CMK (cell line): ENCODE measurements around the gene H6PD.
A peak's percentile ranks its signal among the peaks of the same experiment; 100 is the strongest.

ENCODE experiments used
- DNase-seq: peaks from one replicate; pipeline ENCODE4 v3.0.0-alpha.2; 2010; ENCODE audit warnings: low read depth

The H6PD gene

DNA sequence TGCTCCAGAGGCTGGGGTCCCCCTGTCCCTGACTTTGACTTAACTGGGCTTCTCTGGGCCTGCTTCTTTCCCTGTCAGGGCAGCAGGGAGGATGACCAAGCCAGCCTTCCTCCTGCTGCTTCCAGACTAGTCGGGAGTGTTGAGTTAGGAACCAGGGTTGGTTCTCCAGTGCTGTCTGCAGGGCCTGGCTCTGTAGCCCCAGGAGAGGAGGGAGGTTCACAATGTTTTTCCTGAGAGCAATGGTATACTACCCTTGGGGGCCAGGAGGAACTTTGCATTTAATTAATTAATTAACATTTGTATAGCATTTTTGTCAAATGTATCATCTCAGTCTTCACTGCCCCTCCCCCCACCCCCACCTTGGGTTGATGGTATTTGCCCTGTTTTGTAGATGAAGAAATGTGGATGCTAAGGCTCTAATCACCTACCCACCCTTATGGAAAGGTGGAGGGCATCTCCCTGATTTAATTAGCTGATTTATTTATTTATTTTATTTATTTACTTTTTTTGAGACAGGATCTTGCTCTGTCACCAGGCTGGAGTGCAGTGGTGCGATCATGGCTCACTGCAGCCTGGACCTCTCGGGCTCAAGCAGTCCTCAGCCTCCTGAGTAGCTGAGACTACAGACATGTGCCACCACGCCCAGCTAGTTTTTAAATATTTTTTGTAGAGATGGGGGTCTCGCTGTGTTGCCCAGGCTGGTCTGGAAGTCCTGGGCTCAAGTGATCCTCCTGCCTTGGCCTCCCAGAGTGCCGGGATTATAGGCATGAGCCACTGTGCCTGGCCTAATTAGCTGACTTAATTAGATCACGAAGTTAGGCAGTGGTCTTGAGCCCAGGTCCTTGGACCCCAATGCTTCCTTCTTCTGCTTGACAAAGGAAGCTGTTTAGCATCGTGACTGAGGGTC lies 6.6 kb downstream of the H6PD start:
- DNase-seq, result no peak

DNA sequence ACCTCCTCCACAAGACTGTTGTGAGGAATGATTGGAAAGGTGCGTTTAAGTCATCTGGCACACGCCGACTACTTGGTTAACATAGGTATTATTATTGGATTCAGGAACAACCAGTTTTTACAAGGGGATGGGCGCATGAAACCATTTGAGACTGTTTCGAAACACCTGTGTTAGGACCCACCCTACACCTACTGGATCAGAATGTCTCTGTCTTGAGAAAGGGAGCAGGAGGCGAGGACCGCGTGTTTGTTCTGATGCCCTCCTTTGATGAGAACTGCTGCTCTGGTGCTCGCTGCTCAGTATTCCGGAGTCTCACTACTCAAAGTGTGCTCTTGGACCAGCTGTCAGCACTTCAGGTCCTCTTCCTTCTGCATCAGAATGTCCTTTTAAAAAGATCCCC lies 7.3 kb downstream of the H6PD start:
- DNase-seq, result no peak

DNA sequence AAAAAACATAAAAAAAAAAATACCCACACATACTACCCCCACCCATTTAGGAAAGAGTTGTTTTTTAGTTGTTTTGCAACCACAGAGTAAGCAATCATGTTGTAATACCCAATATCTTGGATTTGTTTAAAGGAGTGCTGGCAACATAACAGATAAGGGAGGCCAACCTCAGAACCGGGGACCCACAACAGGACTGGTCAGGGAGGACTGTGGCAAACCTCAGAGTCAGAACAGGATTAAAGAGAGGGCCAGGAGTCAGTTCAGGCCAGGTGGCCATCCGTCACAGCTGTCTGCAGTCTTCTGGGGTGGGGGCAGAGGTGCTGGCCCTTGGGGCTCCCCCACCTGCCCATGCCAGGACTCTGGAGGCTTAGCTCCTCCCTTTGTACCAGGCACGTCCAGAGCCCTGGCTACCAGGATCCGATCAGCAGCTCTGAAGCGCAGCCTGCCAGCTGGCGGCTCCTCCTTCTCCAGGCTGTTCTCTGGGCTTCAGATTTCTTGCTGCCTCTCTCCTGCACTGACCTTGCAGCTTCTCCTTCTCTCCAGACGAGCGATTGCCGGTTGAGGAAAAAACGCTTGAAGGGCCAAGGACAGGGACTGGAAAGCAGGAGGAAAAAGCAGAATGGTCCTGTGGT lies 7.9 kb downstream of the H6PD start:
- DNase-seq, result no peak

DNA sequence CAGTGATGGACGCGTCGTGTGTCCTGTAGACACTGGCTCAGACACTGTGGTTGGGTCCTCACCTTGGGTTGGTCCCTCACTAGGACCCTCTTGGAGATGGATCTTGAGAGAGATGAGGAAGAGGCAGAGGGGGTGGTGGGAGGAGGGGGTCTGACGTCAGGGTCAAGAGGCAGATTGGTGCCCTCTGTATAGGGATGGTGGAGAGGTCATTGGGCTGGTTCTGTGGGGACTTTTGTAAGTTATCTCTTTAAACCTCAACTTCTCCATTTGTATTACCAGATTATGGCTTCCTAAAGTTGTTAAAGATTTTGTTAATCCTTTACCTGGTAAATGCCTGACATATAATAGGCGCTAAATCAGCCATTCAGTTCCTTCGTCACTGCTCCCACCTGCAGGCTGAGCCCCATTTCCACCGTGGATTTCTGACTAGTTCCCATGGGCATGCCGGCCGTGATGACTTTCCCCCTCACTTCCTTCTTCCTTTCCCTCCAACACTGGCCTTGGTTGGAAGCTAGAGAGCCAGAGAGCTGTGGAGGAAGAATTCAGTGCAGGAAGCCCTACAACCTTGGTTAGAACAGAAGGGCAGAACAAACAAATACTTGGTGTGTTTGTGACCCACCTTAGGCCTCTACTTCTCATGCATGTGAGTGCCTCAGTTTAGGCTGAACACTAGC lies 8.6 kb downstream of the H6PD start:
- DNase-seq, result no peak

DNA sequence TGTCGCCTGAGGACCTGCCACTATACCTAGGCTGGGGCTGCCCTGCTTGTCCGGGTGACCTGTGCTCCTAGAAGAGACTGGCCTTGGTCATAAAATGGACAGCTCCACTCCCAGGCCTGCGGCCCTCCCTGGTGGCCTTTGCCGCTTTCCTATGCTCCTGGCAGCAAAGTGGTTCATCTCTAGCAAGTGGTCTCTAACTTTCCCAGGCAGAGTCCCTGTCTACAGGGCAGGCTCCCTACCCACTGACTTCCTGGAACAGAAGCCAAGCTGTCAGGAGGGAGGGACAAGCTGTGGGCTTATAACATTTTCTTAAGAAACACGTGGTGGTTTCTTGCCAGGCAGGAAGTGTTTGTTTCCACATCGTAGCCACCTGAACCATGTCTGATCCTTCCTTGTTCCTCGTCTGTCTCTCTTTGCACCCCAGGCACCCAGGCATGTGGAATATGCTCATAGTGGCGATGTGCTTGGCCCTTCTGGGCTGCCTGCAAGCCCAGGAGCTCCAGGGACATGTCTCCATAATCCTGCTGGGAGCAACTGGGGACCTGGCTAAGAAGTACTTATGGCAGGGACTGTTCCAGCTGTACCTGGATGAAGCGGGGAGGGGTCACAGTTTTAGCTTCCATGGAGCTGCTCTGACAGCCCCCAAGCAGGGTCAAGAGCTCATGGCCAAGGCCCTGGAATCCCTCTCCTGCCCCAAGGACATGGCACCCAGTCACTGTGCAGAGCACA lies 10.1 kb downstream of the H6PD start:
- no peak for DNase-seq

DNA sequence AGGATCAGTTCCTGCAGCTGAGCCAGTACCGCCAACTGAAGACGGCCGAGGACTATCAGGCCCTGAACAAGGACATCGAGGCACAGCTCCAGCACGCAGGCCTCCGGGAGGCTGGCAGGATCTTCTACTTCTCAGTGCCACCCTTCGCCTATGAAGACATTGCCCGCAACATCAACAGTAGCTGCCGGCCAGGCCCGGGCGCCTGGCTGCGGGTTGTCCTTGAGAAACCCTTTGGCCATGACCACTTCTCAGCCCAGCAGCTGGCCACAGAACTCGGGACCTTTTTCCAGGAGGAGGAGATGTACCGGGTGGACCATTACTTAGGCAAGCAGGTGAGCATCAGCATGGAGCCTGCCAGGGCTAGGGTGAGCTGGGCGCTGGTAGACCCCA lies 10.7 kb downstream of the H6PD start:
- no peak for DNase-seq

DNA sequence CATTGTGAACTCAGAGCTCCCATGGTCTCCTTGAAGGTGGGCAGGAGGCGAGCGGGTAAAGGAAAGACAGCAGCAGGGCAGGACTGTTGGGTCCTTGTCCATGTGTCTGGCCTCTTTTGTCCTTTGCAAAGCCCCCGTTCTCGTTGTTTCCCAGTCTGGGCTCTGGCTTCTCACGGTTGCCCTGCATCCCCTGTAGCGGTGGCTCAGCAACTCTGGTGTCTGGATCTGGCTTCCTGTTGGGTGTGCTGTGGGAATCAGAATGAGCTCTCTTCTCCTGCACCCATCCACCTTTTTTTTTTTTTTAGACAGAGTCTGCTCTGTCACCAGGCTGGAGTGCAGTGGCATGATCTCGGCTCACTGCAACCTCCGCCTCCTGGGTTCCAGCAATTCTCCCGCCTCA lies 11.1 kb downstream of the H6PD start:
- DNase-seq, result no peak

DNA sequence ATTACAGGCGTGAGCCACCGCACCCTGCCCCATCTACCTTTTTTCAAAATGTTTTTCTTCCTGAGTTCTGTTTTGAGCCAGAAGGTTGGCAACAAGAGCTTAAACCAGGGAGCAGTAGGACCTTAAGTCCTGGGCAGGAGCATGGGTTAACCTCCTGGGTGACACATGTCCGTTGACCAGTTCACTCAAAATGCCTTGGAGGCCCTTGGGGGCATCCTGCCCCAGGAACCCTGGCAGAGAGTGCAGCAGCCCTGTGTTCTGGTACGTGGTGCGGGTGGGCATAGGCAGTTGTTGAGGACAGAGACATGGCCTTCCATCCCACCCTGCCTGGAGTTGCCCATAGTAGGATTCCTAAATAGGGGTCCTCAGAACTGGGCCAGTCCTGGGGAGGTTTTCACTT lies 11.6 kb downstream of the H6PD start:
- DNase-seq, result no peak

DNA sequence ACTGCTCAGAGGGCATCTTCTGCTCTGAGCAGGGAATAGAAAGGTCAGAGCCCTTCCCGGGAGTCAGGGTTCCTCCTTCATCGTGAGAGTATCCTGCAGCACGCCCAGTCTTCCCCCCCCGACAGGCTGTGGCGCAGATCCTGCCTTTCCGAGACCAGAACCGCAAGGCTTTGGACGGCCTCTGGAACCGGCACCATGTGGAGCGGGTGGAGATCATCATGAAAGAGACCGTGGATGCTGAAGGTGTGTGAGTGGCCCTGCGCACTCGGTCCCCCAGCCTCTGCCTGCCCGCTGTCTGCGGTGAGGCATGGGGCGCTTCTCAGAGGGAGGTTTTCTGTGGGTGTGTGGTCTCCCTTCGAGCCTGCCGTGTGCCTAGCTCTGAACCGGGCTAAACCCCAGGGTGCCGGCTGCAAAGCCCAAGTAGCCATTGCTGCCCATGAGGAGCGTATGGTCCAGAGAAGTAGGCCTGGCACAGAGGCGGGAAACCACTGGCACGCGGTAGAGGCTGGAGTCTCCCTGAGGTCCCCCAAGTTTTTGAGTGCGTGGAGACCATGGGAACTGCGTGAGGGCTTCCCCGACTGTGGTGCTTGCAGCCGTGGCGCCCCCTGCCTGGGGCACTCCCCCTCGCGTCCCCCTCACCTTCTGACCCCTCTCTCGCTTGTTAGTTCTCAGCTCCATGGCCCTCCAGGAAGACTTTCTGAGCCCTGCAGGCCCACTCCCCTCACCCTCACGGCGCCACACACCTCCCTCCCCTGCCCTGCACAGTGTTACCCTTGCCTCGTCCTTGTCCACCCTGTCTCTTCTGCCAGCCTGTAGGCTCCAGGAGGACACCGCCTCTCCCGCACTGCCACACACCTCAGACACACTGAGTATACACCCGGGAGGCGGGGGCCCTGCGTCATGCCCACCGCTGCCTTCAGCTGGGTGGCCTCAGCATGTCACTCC lies 12.5 kb downstream of the H6PD start:
- no peak for DNase-seq

DNA sequence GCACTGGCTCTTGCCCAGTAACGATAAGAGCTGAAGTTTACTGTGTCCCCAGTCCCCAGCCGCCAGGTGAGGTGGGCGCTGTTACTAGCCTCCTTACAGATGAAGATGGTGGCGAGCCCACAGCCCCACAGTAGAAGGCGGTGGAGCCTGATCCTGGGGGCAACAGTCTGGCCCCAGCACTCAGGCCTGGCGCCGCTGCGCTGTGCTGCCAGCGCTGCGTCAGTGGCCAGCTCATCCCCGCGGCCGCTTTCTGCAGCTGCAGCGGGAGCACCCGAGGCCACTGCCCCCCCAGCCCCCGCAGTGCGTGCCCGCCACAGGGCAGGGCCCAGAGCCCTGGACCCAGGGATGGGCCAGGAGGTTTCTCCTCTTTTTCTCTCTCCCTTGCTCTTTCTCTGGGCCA lies 13.3 kb downstream of the H6PD start:
- DNase-seq, result no peak

DNA sequence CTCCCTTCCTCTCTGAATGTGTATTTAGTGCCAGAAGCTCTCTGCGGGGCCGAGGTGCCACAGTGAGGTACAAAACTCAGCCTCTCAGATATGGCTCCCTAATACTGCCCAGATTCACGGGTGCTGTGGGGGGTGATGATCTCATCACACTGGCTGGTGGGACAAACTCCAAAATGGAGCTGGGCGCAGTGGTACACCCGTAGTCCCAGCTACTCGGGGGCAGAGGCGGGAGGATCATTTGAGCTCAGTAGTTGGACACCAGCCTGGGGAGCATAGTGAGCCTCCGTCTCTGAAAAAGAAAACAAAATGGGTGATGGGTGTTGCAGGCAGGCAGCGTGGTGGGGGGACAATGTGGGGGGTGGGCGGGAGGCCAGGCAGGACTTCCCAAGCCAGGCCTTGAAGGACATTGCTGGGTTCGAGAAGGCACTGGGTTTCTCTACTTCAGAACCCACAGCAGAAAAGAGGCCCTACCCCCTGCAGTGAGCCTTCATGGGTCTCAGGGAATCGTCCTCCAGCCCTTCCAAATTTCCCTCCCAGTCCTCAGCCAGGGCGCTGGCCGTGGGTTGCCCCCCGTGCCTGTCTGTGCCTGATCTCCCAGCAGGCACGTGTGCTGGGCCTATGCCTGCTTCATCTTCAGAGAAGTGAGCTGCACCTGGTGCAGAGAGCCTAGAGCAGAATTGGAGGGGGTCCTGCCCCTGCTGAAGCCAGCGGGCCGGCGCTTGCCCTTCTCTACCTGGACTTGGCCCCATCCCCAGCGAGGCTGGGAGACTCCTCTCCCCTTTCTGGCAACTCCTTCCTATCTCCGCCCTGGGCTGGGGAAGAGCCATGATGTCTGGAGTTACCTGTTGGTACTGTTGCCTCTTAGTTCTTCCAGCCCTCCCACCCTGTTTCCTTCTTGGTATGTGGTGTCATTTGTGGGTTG lies 14.0 kb downstream of the H6PD start:
- no peak for DNase-seq

DNA sequence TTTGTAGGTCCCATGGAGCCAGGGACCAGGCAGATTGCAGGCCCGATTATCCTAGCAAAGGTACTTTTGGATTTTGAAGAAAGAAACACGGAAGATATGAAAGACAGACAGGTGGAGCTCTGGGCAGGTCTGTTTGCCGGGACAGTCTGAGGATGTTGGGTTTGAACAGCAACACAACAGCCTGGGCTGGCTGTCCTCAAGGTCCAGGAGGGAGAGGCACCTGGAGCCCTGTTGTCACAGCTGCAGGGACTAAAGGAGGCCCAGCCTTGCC lies 14.6 kb downstream of the H6PD start:
- DNase-seq, result no peak

DNA sequence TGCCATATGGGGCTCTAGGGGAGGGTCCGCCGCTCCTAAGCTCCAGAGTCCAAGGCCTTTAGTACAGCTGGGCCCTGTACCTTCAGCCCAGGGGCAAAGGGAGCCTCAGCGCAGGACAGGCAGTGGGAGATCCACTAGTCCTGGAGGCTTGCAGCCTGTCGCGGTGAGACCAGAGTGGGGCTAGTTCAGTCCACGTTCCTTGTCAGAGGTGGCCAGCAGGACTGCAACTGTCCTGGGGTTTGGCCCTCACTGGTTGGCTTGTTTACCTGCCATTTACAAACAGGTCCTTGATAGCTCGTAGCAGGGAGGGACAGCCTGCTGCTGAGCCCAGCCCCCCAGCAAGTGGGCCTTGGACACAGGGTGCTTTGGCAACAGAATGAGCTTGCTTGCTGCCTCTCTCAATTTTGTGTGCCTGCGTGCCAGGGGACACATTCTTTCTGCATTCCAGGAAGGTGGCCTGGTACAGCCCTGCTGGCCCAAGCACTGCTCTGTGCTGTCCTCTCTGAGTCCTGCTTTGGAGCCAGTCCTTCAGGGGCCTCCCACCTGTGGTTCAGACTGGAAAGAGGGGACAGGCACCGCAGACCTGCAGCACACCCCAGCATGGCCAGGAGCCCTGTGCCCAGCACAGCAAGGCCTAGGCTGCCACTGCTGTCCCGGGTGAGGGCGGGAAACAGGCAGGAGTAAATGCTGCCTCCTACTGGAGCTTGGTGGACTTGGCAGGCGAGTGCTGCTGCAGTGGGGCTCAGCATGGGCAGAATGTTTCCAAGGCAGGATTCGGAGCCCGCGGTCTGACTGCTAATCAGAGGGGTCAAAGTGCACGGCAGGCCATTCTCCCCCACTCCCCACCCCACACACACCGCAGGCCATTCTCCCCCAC lies 15.2 kb downstream of the H6PD start:
- peak; percentile 32 for DNase-seq

DNA sequence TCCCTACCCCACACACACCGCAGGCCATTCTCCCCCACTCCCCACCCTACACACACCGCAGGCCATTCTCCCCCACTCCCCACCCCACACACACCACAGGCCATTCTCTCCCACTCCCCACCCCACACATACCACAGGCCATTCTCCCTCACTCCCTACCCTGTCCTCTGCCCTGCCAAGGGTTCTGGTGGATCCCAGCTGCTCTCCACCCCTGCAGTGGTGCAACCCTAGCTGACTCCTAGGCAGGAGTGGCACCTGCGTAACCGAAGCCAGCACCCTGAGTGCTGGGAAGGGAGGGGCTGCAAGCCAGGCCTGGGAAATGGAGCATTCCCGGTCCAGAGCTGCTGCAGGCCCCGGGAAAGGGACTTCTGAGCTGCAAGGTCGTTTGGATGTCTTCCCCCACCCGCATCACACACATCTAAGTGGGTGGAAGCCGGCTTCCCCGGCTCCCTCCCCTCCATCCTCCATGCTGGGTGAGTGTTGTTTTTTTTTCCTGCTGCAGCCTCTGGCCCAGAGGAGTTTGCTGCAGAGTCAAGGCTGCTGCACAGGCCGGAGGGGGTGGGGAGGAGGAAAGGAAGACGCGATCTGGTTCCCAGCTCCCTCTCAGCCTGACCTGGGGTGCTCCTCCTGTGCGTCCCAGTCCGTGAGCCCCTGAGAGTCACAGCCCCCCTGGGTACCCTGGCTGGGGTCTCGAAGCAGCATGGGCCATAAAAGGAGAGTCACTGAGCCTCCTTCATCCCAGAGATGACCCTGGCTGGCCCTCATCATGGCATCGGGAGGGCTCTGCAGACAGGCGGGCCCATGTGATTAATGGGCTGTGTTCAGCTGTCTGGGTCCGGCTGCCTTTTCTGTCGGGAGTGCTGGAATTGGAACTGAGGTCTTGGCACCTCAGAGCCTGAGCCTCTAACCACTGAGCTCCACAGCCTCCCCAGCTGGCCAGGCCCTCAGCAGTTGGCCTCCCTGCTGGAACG lies 16.1 kb downstream of the H6PD start:
- DNase-seq, result no peak

DNA sequence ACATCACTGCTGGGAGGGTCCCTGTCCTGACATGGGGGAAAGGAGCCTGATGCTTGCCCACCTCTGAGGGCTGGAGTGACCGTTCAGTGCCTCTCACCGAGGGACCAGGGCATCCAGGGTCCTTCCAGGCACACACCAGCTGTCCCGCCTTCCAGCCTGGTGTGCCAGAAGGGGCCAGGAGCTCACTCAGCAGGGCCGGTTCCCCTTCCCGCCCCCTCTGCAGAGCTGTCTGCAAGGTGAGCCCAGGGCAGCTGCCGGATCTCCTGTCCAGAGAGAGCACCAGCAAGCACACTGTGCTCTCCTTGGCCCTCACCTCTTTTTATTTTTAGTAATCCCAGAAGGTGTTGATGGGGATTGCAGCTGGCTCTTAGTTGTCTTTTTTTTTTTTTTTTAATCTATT lies 16.9 kb downstream of the H6PD start:
- no peak for DNase-seq

DNA sequence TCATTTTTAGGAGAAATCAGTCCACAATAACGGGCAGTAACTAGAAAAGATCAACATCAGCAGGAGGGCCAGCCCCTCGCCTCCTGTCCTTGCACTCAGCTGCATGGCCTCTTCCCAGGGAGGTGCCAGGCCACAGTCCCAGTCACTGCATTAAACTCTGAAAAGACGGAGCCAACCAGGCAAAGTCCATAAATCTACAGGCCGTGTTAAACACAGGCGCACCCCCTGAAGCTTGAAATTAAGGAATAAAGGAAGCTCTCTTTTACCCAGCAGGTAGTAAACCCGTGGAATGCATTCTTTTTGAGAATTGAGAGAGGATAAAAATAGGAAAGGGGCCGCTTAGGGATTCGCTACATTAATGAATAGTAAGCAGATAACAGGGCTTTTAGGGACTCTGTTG lies 18.4 kb downstream of the H6PD start:
- no peak for DNase-seq

DNA sequence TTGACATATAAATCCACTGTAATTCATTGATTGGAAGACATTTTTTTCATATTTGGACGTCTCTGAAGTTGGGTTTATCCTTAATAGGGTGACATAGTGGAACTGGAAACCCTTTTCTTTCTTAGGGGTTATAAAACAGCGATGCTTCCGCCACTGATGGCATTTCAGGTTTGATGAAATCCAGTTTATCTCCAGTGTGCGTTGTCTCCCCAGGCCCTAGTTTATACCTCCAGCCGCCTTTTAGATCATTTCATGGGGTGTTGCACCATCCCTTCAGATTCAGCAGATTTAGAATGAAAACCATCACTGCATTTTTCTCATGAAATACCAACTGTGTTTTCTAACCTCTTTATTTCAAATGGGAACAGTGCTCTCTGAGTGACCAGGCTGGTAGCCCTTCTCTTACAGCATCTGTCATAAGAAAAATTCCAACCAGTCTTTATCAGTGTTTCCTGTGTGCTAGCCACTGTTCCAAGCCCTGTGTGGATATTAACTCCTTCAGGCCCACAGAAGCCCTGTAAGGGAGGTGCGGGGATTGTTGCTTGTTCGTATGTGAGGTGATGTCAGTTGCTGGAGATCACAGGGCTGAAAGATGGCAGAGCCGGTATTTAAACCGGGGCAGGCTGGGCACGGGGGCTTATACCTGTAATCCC lies 19.0 kb downstream of the H6PD start:
- DNase-seq, result no peak

DNA sequence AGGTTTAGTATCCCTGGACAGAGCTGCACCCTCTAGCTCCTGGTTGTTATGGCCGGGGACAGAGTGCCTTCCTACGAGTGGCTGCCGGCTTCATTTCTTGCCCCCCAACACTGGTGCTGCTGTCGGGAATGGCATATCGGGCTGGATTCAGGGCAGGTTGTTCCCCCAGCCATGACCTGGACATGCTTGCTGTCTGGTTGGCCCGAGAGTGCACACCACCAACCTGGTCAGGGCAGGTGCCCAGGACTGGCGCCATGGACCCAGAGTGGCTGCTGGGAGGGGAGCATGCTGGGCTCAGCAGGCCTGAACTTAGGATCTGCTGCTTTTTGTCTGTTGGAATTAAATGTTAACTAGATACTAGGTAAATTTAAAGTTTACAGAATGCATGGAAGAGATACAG lies 21.8 kb downstream of the H6PD start:
- no peak for DNase-seq
